ENCODE measurements around the gene ZNF385B. TPM values are rescaled to one million over a fixed set of nuclear protein-coding genes. Genes with fewer than 3 reads are reported as not detected.

The ZNF385B gene
- total and polyA plus RNA-seq, 10 of the 15 experiments (the other 5 are each of a cell fraction or from before 2014, with no cell fraction given): not detected

GRCh38 chr2:179703702-179704101, 157.7 kb downstream of the ZNF385B start (continued):
- TF ChIP-seq REST (IDR thresholded peaks at IDR 0.05; ENCODE audit: low read depth, low read length) (no peak), SMARCA5 (IDR thresholded peaks at IDR 0.05) (no peak), NR2F1 (conservative IDR thresholded peaks at IDR 0.05) (no peak), IRF3 (IDR thresholded peaks at IDR 0.05) (no peak), HCFC1 (IDR thresholded peaks at IDR 0.05; ENCODE audit: low read length) (no peak), SMAD5 (IDR thresholded peaks at IDR 0.05; ENCODE audit: low read depth) (no peak), GABPA (IDR thresholded peaks at IDR 0.05; ENCODE audit: low read depth) (no peak), ELK1 (IDR thresholded peaks at IDR 0.05; ENCODE audit: low read depth, low read length) (no peak)

- SMC1A ChIA-PET (ENCODE audit: uncharacterized antibody, unreplicated experiment): no interaction called here
- ATAC-seq (no peak), DNase-seq (ENCODE audit: low read depth, low spot score) (no peak), FAIRE-seq (no peak)
- Histone ChIP-seq H2AFZ (ENCODE audit: control insufficient read depth, low read depth, low read length) (no peak overlapping the region), H3K4me1 (ENCODE audit: control insufficient read depth, insufficient read depth, low read length) (no peaks in the 10 kb centered on the region), H3K27ac (ENCODE audit: control insufficient read depth, insufficient read depth) (no peak overlapping the region), H3K9me3 (replicated peaks; ENCODE audit: control insufficient read depth, insufficient read depth, low read length) (no peaks in the 10 kb centered on the region), H3K79me2 (ENCODE audit: control insufficient read depth, insufficient read depth, low read length) (no peaks in the 10 kb centered on the region), H3K27me3 (replicated peaks in 1 of 2; ENCODE audit: control insufficient read depth in 2 of 2, insufficient read depth in 2 of 2, low read length in 1 of 2) (no peaks in the 10 kb centered on the region), H3K4me2 (ENCODE audit: control insufficient read depth, insufficient read depth) (no peak overlapping the region), H4K20me1 (ENCODE audit: control insufficient read depth, insufficient read depth) (no peaks in the 10 kb centered on the region), H3K36me3 (ENCODE audit: control insufficient read depth in 2 of 2, insufficient read depth in 2 of 2, low read length in 1 of 2) (no peaks in the 10 kb centered on the region), H3K4me3 (no peak overlapping the region), H3K9ac (ENCODE audit: control insufficient read depth, insufficient read depth, low read length) (no peak overlapping the region)
- intact Hi-C loops (cut with micrococcal nuclease; ENCODE audit: unreplicated experiment): no loop called here
- CTCF ChIA-PET: no interaction called here
- BruUV-seq (replicated peaks): no TSS peak
- in situ Hi-C loops (cut with MboI): no loop called here
- POLR2A ChIA-PET: no interaction called here
- RAD21 ChIA-PET (ENCODE audit: unreplicated experiment): no interaction called here
- WGBS (ENCODE audit: insufficient coverage, insufficient replicate concordance, low lambda C conversion rate, missing lambda C conversion rate): 0% methylated on average over 1 of the region's 1 CpG
- no peak for TF ChIP-seq KLF5 (IDR thresholded peaks at IDR 0.05; ENCODE audit: partially characterized antibody)
- TF ChIP-seq NFYB (IDR thresholded peaks at IDR 0.05; ENCODE audit: insufficient read depth, low read depth, low read length): no peak
- TF ChIP-seq POU2F2 (IDR thresholded peaks at IDR 0.05; ENCODE audit: borderline replicate concordance, low read depth, low read length): no peak
- no peak for TF ChIP-seq EED (IDR thresholded peaks at IDR 0.05; ENCODE audit: low read depth)
- no peak for TF ChIP-seq RELB (IDR thresholded peaks at IDR 0.05; ENCODE audit: low read depth)
- TF ChIP-seq BCL11A (IDR thresholded peaks at IDR 0.05; ENCODE audit: low read depth, low read length): no peak
- TF ChIP-seq BRCA1 (IDR thresholded peaks at IDR 0.05; ENCODE audit: low read depth, low read length): no peak
- TF ChIP-seq CREB1 (IDR thresholded peaks at IDR 0.05; ENCODE audit: low read depth): no peak
These were observed 158.5 kb downstream of the ZNF385B start for GRCh38 chr2:179702912-179703311.
